Measurements from ENCODE around the gene KIAA0040.

The KIAA0040 gene

DNA sequence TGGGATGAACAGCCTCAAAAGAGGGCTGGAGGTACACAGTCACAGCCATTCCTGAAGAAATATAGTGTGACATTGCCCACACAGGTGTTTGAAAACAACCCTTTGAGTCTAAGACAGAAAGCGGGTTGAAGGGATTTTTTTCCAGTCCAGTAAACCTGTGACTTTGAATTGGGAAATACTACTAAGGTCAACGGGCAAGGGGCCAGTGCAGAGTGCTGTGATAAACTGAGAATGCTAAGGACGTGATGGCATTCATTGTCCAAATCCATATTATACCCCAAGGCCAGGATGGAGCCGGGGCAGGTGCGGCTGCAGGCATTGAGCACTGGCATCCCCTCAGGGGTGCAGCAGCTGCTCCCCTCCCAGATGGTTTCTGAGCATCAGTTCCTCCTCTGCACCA is 36.6 kb downstream of the KIAA0040 start:
- H3K79me2 ChIP-seq (ENCODE audit: control insufficient read depth, insufficient read depth, low read length, unreplicated experiment), result no peaks in the 10 kb centered on the region
- no peaks in the 10 kb centered on the region for H3K36me3 ChIP-seq (ENCODE audit: insufficient read depth, low read length)
- no peaks in the 10 kb centered on the region for H3K4me1 ChIP-seq (ENCODE audit: control insufficient read depth, insufficient read depth, low read length, unreplicated experiment)
- H3K4me3 ChIP-seq (ENCODE audit: low read depth, low read length), result no peak overlapping the region
- no peak overlapping the region for H3K27ac ChIP-seq (ENCODE audit: low read depth, low read length)
- H3K27me3 ChIP-seq (ENCODE audit: insufficient read depth, low read length), result peaks cover 8% of the 10 kb centered on the region; the same call in 1 of the 2 replicates
- no peak overlapping the region for H2AFZ ChIP-seq (ENCODE audit: low read length, unreplicated experiment)

DNA sequence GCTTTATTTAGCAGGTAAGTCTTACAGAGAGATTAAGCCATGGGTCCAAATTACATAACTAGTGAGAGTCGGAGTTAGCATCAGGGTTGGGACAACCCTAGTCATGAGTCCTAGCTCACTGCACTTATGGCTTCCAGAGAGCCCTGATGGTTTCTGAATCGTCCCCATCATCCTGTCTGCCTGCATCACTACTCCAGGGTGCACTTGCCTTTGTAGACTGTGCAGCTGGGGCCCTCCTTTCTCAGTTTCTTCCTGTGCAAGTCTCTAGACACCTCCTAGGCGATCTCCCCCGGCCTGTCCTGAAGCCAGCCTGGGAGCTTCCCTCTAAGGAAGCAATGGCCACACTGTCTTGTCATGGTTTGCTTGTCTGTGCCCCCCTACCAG is 37.1 kb downstream of the KIAA0040 start:
- Histone ChIP-seq H3K4me3 (ENCODE audit: low read depth, low read length) (no peak overlapping the region), H3K4me1 (ENCODE audit: control insufficient read depth, insufficient read depth, low read length, unreplicated experiment) (peaks cover 3% of the 10 kb centered on the region), H3K27me3 (ENCODE audit: insufficient read depth, low read length) (peaks cover 10% of the 10 kb centered on the region), H3K79me2 (ENCODE audit: control insufficient read depth, insufficient read depth, low read length, unreplicated experiment) (no peaks in the 10 kb centered on the region), H2AFZ (ENCODE audit: low read length, unreplicated experiment) (no peak overlapping the region), H3K27ac (ENCODE audit: low read depth, low read length) (no peak overlapping the region), H3K36me3 (ENCODE audit: insufficient read depth, low read length) (no peaks in the 10 kb centered on the region)

DNA sequence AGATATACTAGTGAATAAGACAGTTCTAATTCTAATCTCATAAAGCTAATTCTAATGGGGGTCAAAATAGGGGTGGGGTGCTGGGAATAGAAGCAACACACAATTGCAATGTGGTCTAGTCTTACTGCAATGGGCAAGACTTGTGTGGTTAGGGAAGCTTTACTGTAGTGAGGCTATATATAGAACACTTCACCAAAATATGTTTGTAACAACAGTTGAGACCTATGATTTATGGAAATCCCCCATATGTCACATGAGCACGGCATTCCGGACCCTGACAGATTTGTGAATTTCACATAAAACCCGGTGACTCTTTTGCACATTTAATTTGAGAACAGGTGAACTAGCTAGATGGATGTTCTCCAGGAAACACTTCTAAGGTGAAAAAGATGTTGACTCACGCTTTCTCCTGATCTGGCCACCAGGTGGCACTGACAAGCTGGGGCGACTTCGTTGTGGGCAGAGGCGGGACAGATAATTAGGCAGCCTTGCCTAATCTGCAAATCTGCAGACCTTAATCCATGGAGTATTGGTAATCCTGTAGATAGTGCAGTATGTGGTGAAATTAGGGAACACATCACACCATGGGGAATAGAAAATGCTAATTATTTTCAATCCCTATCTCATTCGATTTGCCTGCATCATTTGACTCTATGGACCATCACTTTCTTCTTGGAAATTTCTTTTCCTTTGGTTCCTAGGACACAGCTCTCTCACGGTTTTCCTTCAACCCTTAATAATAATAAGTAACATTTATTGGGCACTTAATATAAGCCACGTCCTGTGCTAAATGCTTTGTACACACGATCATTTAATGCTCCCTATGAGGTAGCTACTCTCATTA is 37.7 kb downstream of the KIAA0040 start:
- H3K4me3 ChIP-seq (ENCODE audit: low read depth, low read length), result no peak overlapping the region
- no peak overlapping the region for H3K27ac ChIP-seq (ENCODE audit: low read depth, low read length)
- peaks cover 3% of the 10 kb centered on the region for H3K4me1 ChIP-seq (ENCODE audit: control insufficient read depth, insufficient read depth, low read length, unreplicated experiment)

DNA sequence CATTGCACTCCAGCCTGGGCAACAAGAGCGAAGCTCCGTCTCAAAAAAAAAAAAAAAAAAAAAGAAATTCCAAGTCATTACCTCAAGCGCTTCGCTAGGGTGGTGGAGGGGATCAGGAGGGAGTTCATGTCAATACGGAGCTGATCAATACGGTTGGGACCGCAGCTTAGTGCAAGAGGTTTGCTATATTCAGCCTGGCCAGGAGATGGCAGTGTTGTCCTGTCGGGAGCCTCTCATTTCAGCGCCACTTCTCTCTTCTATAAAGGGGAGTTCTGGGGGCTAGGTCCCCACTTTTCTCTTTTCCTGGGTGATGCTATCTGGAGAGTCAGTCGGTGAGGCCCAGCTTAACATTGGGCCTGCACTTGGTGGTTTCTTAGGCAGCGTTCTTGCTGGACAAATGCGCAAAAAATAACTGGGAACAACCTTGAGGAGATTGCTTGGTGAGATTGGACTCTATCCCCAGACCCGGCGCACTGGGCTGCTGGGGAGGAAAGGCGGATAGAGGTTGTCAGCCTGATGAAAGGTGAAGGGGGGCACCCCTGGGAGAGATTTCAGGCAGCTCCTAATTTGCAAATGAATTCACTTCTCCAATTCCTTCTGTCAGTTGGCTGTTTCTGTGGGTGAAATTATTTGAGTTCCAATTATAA is 40.4 kb downstream of the KIAA0040 start:
- no peaks in the 10 kb centered on the region for H3K36me3 ChIP-seq (ENCODE audit: insufficient read depth, low read length)
- no peaks in the 10 kb centered on the region for H3K79me2 ChIP-seq (ENCODE audit: control insufficient read depth, insufficient read depth, low read length, unreplicated experiment)
- H2AFZ ChIP-seq (ENCODE audit: low read length, unreplicated experiment), result no peak overlapping the region
- no peak overlapping the region for H3K27ac ChIP-seq (ENCODE audit: low read depth, low read length)
- H3K4me3 ChIP-seq (ENCODE audit: low read depth, low read length), result no peak overlapping the region
- peaks cover 3% of the 10 kb centered on the region for H3K4me1 ChIP-seq (ENCODE audit: control insufficient read depth, insufficient read depth, low read length, unreplicated experiment)
- H3K27me3 ChIP-seq (ENCODE audit: insufficient read depth, low read length), result peaks cover 17% of the 10 kb centered on the region

More for the DNA sequence above, 37.7 kb downstream of the KIAA0040 start:
- Histone ChIP-seq H3K27me3 (ENCODE audit: insufficient read depth, low read length) (peaks cover 13% of the 10 kb centered on the region), H3K79me2 (ENCODE audit: control insufficient read depth, insufficient read depth, low read length, unreplicated experiment) (no peaks in the 10 kb centered on the region), H2AFZ (ENCODE audit: low read length, unreplicated experiment) (no peak overlapping the region), H3K36me3 (ENCODE audit: insufficient read depth, low read length) (no peaks in the 10 kb centered on the region)

DNA sequence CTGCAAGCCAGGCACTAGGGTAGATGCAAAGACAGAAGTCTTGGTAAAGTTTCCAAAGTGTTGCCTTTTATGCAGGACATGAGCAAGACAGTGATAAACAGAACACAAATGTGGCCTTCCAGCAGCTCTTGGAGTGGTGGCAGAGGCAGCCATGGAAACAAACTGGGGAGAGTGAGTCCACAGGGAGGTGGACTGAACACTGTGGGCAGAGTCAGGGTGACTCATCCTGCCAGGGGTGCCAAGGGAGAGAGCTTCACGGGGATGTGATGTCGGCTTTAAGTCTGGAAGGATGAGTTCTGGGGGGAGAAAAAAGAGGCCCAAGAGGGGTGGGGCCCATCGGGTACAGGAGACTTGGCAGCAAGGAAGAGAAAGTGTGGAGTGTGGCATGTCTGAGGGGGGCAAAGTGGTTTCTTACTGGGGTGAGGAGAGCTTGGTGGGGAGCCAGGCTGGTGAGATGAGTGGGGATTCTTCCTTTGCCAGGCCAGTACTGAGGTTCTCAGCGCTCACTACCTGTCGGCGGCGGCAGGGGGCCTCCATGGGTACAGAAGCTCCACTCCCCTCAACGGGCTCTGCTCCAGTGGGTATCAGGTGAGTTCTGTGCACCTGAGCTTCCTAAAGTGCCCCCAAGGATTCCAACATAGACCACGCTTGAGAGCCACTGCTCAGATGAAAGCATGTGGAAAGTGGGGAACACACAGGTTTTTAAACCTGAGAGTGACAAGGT is 41.8 kb downstream of the KIAA0040 start:
- Histone ChIP-seq H3K27me3 (ENCODE audit: insufficient read depth, low read length) (peaks cover 17% of the 10 kb centered on the region), H3K27ac (ENCODE audit: low read depth, low read length) (no peak overlapping the region), H2AFZ (ENCODE audit: low read length, unreplicated experiment) (no peak overlapping the region), H3K4me1 (ENCODE audit: control insufficient read depth, insufficient read depth, low read length, unreplicated experiment) (peaks cover 3% of the 10 kb centered on the region), H3K36me3 (ENCODE audit: insufficient read depth, low read length) (no peaks in the 10 kb centered on the region), H3K79me2 (ENCODE audit: control insufficient read depth, insufficient read depth, low read length, unreplicated experiment) (no peaks in the 10 kb centered on the region), H3K4me3 (ENCODE audit: low read depth, low read length) (no peak overlapping the region)

DNA sequence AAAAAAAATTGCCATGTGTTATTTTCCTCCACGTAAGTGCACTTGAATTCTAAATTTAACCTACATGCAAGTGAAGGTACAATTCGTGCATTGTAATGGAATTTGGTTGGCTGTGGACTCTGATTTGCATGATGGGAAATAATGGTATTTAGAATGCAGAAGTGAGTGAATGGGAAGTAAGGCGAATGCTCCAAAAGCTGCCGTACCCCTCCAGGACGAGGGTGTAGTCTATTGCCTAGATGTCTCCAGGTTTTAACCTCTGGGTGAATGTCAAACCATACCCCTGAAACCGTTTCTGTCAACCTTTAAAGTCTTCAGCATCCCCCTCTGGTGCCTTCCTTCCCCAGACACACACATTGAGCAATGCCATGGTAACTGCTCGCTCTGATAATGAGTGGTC is 44.5 kb downstream of the KIAA0040 start:
- Histone ChIP-seq H3K79me2 (ENCODE audit: control insufficient read depth, insufficient read depth, low read length, unreplicated experiment) (no peaks in the 10 kb centered on the region), H3K27ac (ENCODE audit: low read depth, low read length) (no peak overlapping the region), H2AFZ (ENCODE audit: low read length, unreplicated experiment) (no peak overlapping the region), H3K27me3 (ENCODE audit: insufficient read depth, low read length) (peaks cover 17% of the 10 kb centered on the region), H3K36me3 (ENCODE audit: insufficient read depth, low read length) (no peaks in the 10 kb centered on the region), H3K4me1 (ENCODE audit: control insufficient read depth, insufficient read depth, low read length, unreplicated experiment) (peaks cover 3% of the 10 kb centered on the region), H3K4me3 (ENCODE audit: low read depth, low read length) (no peak overlapping the region)

DNA sequence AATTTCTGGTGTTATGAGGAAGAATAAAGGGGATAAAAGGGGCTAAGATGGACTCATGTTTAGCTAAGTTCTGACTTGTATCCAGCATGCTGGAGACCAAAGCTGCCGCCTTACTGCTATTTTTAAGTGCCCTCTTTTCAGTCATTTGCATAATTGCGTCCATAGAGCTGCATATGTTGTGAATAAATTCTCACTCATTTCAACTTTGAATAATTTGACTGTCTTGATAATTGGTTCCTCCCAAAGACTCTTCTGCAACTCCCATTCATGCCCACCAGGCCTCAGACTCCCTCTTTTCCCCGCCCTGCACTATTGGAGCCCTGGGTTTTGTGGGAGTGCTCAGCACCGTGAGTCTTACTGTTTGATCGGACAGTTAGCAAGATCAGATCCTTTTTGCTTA is 45.0 kb downstream of the KIAA0040 start:
- H3K4me3 ChIP-seq (ENCODE audit: low read depth, low read length), result no peak overlapping the region
- H3K27me3 ChIP-seq (ENCODE audit: insufficient read depth, low read length), result peaks cover 17% of the 10 kb centered on the region
- H3K36me3 ChIP-seq (ENCODE audit: insufficient read depth, low read length), result no peaks in the 10 kb centered on the region
- H3K27ac ChIP-seq (ENCODE audit: low read depth, low read length), result no peak overlapping the region
- no peaks in the 10 kb centered on the region for H3K79me2 ChIP-seq (ENCODE audit: control insufficient read depth, insufficient read depth, low read length, unreplicated experiment)
- H2AFZ ChIP-seq (ENCODE audit: low read length, unreplicated experiment), result no peak overlapping the region
- peaks cover 3% of the 10 kb centered on the region for H3K4me1 ChIP-seq (ENCODE audit: control insufficient read depth, insufficient read depth, low read length, unreplicated experiment)

DNA sequence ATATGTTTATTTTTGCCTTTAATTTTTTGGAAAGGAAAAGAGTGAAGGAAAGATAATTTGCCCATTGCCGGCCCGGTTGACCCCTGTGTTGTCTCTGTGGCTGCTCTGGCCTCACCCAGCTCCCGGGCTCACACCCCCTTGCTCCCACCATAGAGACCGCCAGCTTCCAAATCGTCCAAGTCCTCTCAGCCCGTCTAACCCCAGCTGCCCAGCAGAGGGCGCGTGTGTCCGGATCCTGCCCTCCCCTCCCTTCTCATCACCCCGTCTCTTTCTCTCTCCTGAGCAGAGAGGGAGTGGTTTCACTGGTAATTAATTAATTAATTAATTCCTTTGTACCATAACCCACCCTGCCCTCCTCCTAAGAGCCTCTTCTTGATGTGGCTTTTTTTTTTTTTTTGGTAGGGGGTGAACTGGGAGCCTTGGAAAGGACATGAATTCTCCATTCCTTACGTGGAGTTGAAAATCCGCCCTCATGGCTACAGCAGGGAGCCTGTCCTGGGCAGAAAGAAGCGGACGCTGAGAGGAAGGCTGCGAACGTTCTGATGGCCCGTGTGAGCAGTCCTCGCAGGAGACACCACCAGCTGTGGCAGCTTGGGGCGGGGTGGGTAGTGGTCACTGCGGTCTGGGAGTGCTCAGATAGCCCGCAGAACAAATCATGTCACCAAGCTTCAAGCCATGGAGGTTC is 45.9 kb downstream of the KIAA0040 start:
- H3K4me3 ChIP-seq (ENCODE audit: low read depth, low read length), result no peak overlapping the region
- no peak overlapping the region for H3K27ac ChIP-seq (ENCODE audit: low read depth, low read length)
- H3K4me1 ChIP-seq (ENCODE audit: control insufficient read depth, insufficient read depth, low read length, unreplicated experiment), result peaks cover 3% of the 10 kb centered on the region
- no peaks in the 10 kb centered on the region for H3K79me2 ChIP-seq (ENCODE audit: control insufficient read depth, insufficient read depth, low read length, unreplicated experiment)
- H2AFZ ChIP-seq (ENCODE audit: low read length, unreplicated experiment), result no peak overlapping the region
- H3K36me3 ChIP-seq (ENCODE audit: insufficient read depth, low read length), result no peaks in the 10 kb centered on the region
- H3K27me3 ChIP-seq (ENCODE audit: insufficient read depth, low read length), result peaks cover 16% of the 10 kb centered on the region

DNA sequence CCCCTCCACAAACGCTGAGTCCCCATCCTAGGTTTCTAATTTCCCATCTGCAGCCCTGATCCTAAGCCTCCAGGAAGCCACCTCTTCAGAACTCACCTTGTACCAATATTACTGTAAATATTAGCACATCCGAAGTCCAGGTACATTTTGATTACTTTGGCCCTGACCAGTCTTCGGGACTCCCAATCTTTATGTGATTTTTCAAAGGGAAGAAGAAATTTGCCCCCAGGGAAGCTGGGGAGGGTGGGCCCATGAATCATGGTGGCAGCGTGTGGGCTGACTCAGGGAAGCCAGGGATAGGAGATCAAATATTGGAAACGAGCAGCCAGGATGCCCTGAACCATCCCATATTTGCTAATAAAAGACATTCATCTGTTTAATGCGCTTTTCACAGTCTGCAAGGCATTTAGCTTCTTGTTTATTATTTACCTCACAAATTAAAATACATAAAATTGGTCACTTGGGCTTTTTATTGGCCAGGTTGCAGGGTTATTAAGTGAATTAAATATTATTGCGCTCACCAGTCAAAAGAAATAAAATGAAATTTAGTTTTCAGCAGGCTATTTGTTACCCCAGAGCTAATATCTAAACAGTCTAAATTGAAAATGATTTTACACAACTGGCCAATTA is 46.6 kb downstream of the KIAA0040 start:
- no peaks in the 10 kb centered on the region for H3K79me2 ChIP-seq (ENCODE audit: control insufficient read depth, insufficient read depth, low read length, unreplicated experiment)
- H3K4me3 ChIP-seq (ENCODE audit: low read depth, low read length), result no peak overlapping the region
- H3K27ac ChIP-seq (ENCODE audit: low read depth, low read length), result no peak overlapping the region
- peaks cover 3% of the 10 kb centered on the region for H3K4me1 ChIP-seq (ENCODE audit: control insufficient read depth, insufficient read depth, low read length, unreplicated experiment)
- H3K27me3 ChIP-seq (ENCODE audit: insufficient read depth, low read length), result peaks cover 9% of the 10 kb centered on the region
- no peaks in the 10 kb centered on the region for H3K36me3 ChIP-seq (ENCODE audit: insufficient read depth, low read length)
- H2AFZ ChIP-seq (ENCODE audit: low read length, unreplicated experiment), result no peak overlapping the region

DNA sequence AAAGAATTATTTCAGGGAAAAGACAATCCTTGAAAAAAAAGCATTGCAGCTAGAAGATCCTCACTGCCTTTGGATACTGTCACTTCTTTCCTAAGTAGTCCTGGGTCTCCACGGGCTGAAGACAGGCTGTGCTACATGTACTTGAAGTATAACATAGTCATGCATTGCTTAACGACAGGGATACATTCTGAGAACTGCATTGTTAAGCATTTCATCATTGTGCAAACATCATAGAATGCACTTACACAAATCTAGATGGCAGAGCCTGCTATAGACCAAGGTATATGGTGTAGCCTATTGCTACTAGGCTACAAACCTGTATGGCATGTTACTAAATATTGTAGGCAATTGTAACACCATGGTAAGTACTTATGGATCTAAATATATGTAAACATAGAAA is 54.0 kb downstream of the KIAA0040 start:
- no peak overlapping the region for H3K4me3 ChIP-seq (ENCODE audit: low read depth, low read length)
- no peaks in the 10 kb centered on the region for H3K36me3 ChIP-seq (ENCODE audit: insufficient read depth, low read length)
- no peak overlapping the region for H2AFZ ChIP-seq (ENCODE audit: low read length, unreplicated experiment)
- peaks cover 12% of the 10 kb centered on the region; the same call in 1 of the 2 replicates for H3K27me3 ChIP-seq (ENCODE audit: insufficient read depth, low read length)
- H3K4me1 ChIP-seq (ENCODE audit: control insufficient read depth, insufficient read depth, low read length, unreplicated experiment), result no peaks in the 10 kb centered on the region
- H3K79me2 ChIP-seq (ENCODE audit: control insufficient read depth, insufficient read depth, low read length, unreplicated experiment), result no peaks in the 10 kb centered on the region
- no peak overlapping the region for H3K27ac ChIP-seq (ENCODE audit: low read depth, low read length)
